H9 (cell line): ENCODE results near the gene TMEM178B. TPM values are rescaled to one million over a fixed set of nuclear protein-coding genes. Genes with fewer than 3 reads are reported as not detected.

ENCODE experiments used
- DNase-seq: peaks from one replicate; pipeline ENCODE4 v3.0.0-alpha.2; 2017
- H2AFZ ChIP-seq: one replicate; pipeline ENCODE4 v1.6.1; 2013; ENCODE audit warnings: mild to moderate bottlenecking, low read length, control low read depth, moderate library complexity
- H2AK5ac ChIP-seq: 2 replicates; pipeline ENCODE4 v1.6.1; 2013; ENCODE audit warnings: low read length, control low read depth, mixed read lengths; ENCODE audit not compliant: insufficient read length
- H2BK120ac ChIP-seq: one replicate; pipeline ENCODE4 v1.6.1; 2013; ENCODE audit warnings: low read depth, mild to moderate bottlenecking, low read length, control low read depth, inconsistent platforms; ENCODE audit not compliant: poor library complexity, severe bottlenecking
- H2BK12ac ChIP-seq: 2 replicates; pipeline ENCODE4 v1.6.1; 2013; ENCODE audit warnings: low read length, control low read depth, mixed read lengths, low read depth; ENCODE audit not compliant: insufficient read length
- H2BK15ac ChIP-seq: 2 replicates; pipeline ENCODE4 v1.6.1; 2013; ENCODE audit warnings: low read depth, low read length, control low read depth
- H2BK20ac ChIP-seq: one replicate; pipeline ENCODE4 v1.6.1; 2013; ENCODE audit warnings: low read depth, mild to moderate bottlenecking, low read length, control low read depth, inconsistent platforms; ENCODE audit not compliant: poor library complexity, severe bottlenecking
- H2BK5ac ChIP-seq: 2 replicates; pipeline ENCODE4 v1.6.1; 2013; ENCODE audit warnings: low read length, control low read depth, mixed read lengths; ENCODE audit not compliant: insufficient read length
- H3K14ac ChIP-seq: 2 replicates; pipeline ENCODE4 v1.6.1; 2013; ENCODE audit warnings: low read length, control low read depth; ENCODE audit not compliant: insufficient read depth
- H3K18ac ChIP-seq: 2 replicates; pipeline ENCODE4 v1.6.1; 2013; ENCODE audit warnings: low read depth, mild to moderate bottlenecking, mixed read lengths, low read length, control low read depth; ENCODE audit not compliant: insufficient read length
- H3K23ac ChIP-seq: 2 replicates; pipeline ENCODE4 v1.6.1; 2013; ENCODE audit warnings: low read length, control low read depth, mixed read lengths, low read depth; ENCODE audit not compliant: insufficient read length
- H3K23me2 ChIP-seq: 2 replicates; pipeline ENCODE4 v1.6.1; 2013; ENCODE audit warnings: low read depth, mild to moderate bottlenecking, mixed read lengths, low read length, control low read depth; ENCODE audit not compliant: insufficient read length, poor library complexity, severe bottlenecking
- H3K27ac ChIP-seq: 2 replicates; pipeline ENCODE4 v1.5.1; 2013; ENCODE audit warnings: low read length, control low read depth, mixed read lengths, low read depth; ENCODE audit not compliant: insufficient read length
- H3K27me3 ChIP-seq: 2 replicates; pipeline ENCODE4 v1.6.1; 2013; ENCODE audit warnings: low read length, control low read depth, inconsistent platforms; ENCODE audit not compliant: insufficient read depth
- H3K4ac ChIP-seq: 2 replicates; pipeline ENCODE4 v1.6.1; 2013; ENCODE audit warnings: low read depth, mild to moderate bottlenecking, control low read depth, inconsistent platforms, low read length, moderate library complexity
- H3K4me1 ChIP-seq: 2 replicates; pipeline ENCODE4 v1.6.1; 2013; ENCODE audit warnings: low read length, control low read depth, inconsistent platforms; ENCODE audit not compliant: insufficient read depth
- H3K4me2 ChIP-seq: 2 replicates; pipeline ENCODE4 v1.6.1; 2013; ENCODE audit warnings: low read length, control low read depth, mixed read lengths; ENCODE audit not compliant: insufficient read length, insufficient read depth
- H3K56ac ChIP-seq: 2 replicates; pipeline ENCODE4 v1.6.1; 2013; ENCODE audit warnings: low read depth, mild to moderate bottlenecking, mixed read lengths, low read length, control low read depth; ENCODE audit not compliant: insufficient read length
- H3K79me1 ChIP-seq: 2 replicates; pipeline ENCODE4 v1.6.1; 2013; ENCODE audit warnings: low read depth, mild to moderate bottlenecking, moderate library complexity, low read length, control low read depth, inconsistent platforms; ENCODE audit not compliant: insufficient read depth, poor library complexity, severe bottlenecking
- H3K79me2 ChIP-seq: 2 replicates; pipeline ENCODE4 v1.6.1; 2013; ENCODE audit warnings: low read length, control low read depth, inconsistent platforms; ENCODE audit not compliant: insufficient read depth
- H3K9ac ChIP-seq: 2 replicates; pipeline ENCODE4 v1.6.1; 2013; ENCODE audit warnings: low read length, control low read depth, mixed read lengths; ENCODE audit not compliant: insufficient read length; ENCODE audit errors: extremely low read depth
- H3K9me3 ChIP-seq: one replicate; pipeline ENCODE4 v1.6.1; 2013; ENCODE audit warnings: low read depth, low read length, inconsistent platforms; ENCODE audit not compliant: control insufficient read depth
- H3T11ph ChIP-seq: one replicate; pipeline ENCODE4 v1.6.1; 2013; ENCODE audit warnings: mild to moderate bottlenecking, low read length, control low read depth, inconsistent platforms
- H4K20me1 ChIP-seq: one replicate; pipeline ENCODE4 v1.6.1; 2013; ENCODE audit not compliant: control insufficient read depth, insufficient read length, insufficient read depth
- H4K5ac ChIP-seq: 2 replicates; pipeline ENCODE4 v1.6.1; 2013; ENCODE audit warnings: low read depth, mild to moderate bottlenecking, mixed read lengths, low read length, control low read depth; ENCODE audit not compliant: insufficient read length
- H4K8ac ChIP-seq: replicated peaks from 2 replicates; pipeline ENCODE4 v1.6.1; 2013; ENCODE audit warnings: low read length, control low read depth, mixed read lengths, low read depth; ENCODE audit not compliant: insufficient read length
- H4K91ac ChIP-seq: 2 replicates; pipeline ENCODE4 v1.6.1; 2013; ENCODE audit warnings: low read depth, mild to moderate bottlenecking, moderate library complexity, mixed read lengths, low read length, control low read depth; ENCODE audit not compliant: insufficient read length
- H3K27ac Mint-ChIP-seq, 3 experiments: 2 replicates in 2 of 3; 3 replicates in 1 of 3; pipeline ENCODE4 v1.8.0; 2020 to 2021; ENCODE audit warnings: mixed read lengths in 3 of 3, mild to moderate bottlenecking in 1 of 3, moderate library complexity in 1 of 3
- H3K27me3 Mint-ChIP-seq: 2 replicates; pipeline ENCODE4 v1.8.0; 2021; ENCODE audit warnings: low read depth, mild to moderate bottlenecking, moderate library complexity, mixed read lengths
- H3K36me3 Mint-ChIP-seq, 3 experiments: 2 replicates in 2 of 3; 3 replicates in 1 of 3; pipeline ENCODE4 v1.8.0; 2020 to 2021; ENCODE audit warnings: low read depth in 3 of 3, mixed read lengths in 3 of 3; ENCODE audit not compliant: insufficient read depth in 1 of 3
- H3K4me1 Mint-ChIP-seq, 2 experiments: 2 replicates each; pipeline ENCODE4 v1.8.0; 2020; ENCODE audit warnings: mixed read lengths in 2 of 2
- H3K4me3 Mint-ChIP-seq, 2 experiments: 2 replicates in 1 of 2; 3 replicates in 1 of 2; pipeline ENCODE4 v1.8.0; 2020 to 2021; ENCODE audit warnings: mild to moderate bottlenecking in 2 of 2, mixed read lengths in 2 of 2, moderate library complexity in 1 of 2
- H3K9me3 Mint-ChIP-seq, 2 experiments: 2 replicates in 1 of 2; 3 replicates in 1 of 2; pipeline ENCODE4 v1.8.0; 2020; ENCODE audit warnings: mild to moderate bottlenecking in 2 of 2, mixed read lengths in 2 of 2, moderate library complexity in 1 of 2
- WGBS: extraction: QIAGEN DNeasy Blood & Tissue Kit; methylation state at CpG from one replicate; pipeline ENCODE4 v1.1.7; 2013; ENCODE audit warnings: missing lambda C conversion rate, low lambda C conversion rate, mixed read lengths; ENCODE audit not compliant: insufficient read length; ENCODE audit errors: extremely low coverage; 5-methylcytosine and 5-hydroxymethylcytosine counted together
- total RNA-seq: library from RNA; stranded (reverse); gene quantifications from 2 replicates; pipeline ENCODE4 v1.2.1, GENCODE V29; 2021
- TF ChIP-seq, protein P1 (sequence below): fragments of 200-600 bp; sonication (generic); conservative IDR thresholded peaks from 3 replicates; pipeline ENCODE4 v1.8.0; 2021; ENCODE audit warnings: antibody characterized with exemption, mild to moderate bottlenecking

Gene TMEM178B
- total RNA-seq, 1 experiment from 2014 or later: 11.3 TPM

GRCh38 chr7:141468341-141468740, 394.5 kb downstream of the TMEM178B start:
- H3K27ac Mint-ChIP-seq: no peak overlapping the region
- TF ChIP-seq, protein P1, sequence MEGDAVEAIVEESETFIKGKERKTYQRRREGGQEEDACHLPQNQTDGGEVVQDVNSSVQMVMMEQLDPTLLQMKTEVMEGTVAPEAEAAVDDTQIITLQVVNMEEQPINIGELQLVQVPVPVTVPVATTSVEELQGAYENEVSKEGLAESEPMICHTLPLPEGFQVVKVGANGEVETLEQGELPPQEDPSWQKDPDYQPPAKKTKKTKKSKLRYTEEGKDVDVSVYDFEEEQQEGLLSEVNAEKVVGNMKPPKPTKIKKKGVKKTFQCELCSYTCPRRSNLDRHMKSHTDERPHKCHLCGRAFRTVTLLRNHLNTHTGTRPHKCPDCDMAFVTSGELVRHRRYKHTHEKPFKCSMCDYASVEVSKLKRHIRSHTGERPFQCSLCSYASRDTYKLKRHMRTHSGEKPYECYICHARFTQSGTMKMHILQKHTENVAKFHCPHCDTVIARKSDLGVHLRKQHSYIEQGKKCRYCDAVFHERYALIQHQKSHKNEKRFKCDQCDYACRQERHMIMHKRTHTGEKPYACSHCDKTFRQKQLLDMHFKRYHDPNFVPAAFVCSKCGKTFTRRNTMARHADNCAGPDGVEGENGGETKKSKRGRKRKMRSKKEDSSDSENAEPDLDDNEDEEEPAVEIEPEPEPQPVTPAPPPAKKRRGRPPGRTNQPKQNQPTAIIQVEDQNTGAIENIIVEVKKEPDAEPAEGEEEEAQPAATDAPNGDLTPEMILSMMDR: no peak

More at GRCh38 chr7:141468341-141468740, 394.5 kb downstream of the TMEM178B start:
- Mint-ChIP-seq H3K27me3 (no peaks in the 10 kb centered on the region; the same call in 1 of the 2 replicates), H3K4me3 (no peak overlapping the region), H3K9me3 (no peaks in the 10 kb centered on the region; a peak in 1 of 5 replicates), H3K36me3 (peaks cover 1 to 3% (median 2%) of the 10 kb centered on the region in 3 experiments; a peak in 1 of 7 replicates), H3K4me1 (peaks cover 9% of the 10 kb centered on the region in 2 experiments)
- H3K27me3 ChIP-seq: no peaks in the 10 kb centered on the region; the same call in 1 of the 2 replicates
- H2BK5ac ChIP-seq: no peak overlapping the region
- no peak overlapping the region for H3K9ac ChIP-seq
- H3K79me1 ChIP-seq: no peaks in the 10 kb centered on the region
- H2BK12ac ChIP-seq: no peak overlapping the region
- no peak overlapping the region for H3K27ac ChIP-seq
- H3K18ac ChIP-seq: no peak overlapping the region
- no peak overlapping the region for H4K5ac ChIP-seq
- H3K4me2 ChIP-seq: no peak overlapping the region
- H3K23ac ChIP-seq: no peak overlapping the region
- no peak for DNase-seq
- H3K14ac ChIP-seq: no peak overlapping the region
- H4K8ac ChIP-seq: no peak overlapping the region
- H3K9me3 ChIP-seq: no peaks in the 10 kb centered on the region
- no peak overlapping the region for H2BK120ac ChIP-seq
- no peak overlapping the region for H3K4ac ChIP-seq
- H2BK15ac ChIP-seq: no peak overlapping the region
- H3K56ac ChIP-seq: no peak overlapping the region
- no peak overlapping the region for H2BK20ac ChIP-seq
- no peaks in the 10 kb centered on the region for H3K79me2 ChIP-seq
- no peak overlapping the region for H3T11ph ChIP-seq
- H2AFZ ChIP-seq: no peak overlapping the region
- 0 out of 2 replicates have a peak, but pooled peaks cover 2% of the 10 kb centered on the region for H3K4me1 ChIP-seq
- WGBS: no CpG with 5 or more reads among the region's 5 CpGs
- no peak overlapping the region for H2AK5ac ChIP-seq
- no peaks in the 10 kb centered on the region for H3K23me2 ChIP-seq
- H4K20me1 ChIP-seq: no peaks in the 10 kb centered on the region
- H4K91ac ChIP-seq: no peak overlapping the region
